ENCODE results near the gene ZNF385C.

DNA sequence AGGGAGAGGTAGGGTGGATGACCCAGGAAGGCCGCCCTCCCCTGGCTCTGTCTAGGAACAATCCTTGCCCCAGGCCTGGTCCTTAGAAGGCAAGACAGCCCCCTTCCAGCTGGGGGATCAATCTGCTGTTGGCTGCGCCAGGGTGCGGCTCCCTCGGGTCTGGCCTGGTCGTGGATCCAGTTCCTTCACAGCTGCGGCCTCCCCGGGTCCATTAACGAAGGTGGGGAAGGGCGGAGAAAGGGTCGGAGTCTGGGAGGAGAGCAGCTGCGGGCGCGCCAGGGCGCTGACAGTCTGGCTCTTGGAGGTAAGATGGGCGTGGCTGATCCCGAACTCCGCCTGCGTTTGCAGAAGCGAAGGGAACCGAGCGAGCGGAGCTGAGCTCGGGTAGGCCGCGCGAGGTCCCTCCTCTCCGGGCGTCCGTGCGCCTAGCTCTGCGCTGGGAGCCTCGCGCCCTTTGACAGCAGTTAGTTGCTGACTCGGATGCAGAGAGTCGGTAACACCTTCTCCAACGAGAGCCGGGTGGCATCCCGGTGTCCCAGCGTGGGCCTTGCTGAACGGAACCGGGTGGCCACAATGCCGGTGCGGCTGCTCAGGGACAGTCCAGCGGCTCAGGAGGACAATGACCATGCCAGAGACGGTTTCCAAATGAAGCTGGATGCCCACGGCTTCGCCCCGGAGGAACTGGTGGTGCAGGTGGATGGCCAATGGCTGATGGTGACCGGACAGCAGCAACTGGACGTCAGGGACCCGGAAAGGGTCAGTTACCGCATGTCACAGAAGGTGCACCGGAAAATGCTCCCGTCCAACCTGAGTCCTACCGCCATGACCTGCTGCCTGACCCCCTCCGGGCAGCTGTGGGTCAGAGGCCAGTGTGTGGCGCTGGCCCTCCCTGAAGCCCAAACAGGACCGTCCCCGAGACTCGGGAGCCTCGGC lies 24.4 kb upstream of the ZNF385C start, which contains the start of gene HSPB9:
- no peak for TF ChIP-seq EZH2 (IDR thresholded peaks at IDR 0.05)
- no peak for TF ChIP-seq POLR2AphosphoS5 (IDR thresholded peaks at IDR 0.05; ENCODE audit: borderline replicate concordance, low read depth, low read length)
- no peak for TF ChIP-seq FOXP2 (optimal IDR thresholded peaks at IDR 0.05; ENCODE audit: control extremely low read depth, extremely low read length, insufficient read depth)
